GM18858 (cell line): ENCODE measurements around the gene UTS2B.

ENCODE experiments used
- ATAC-seq: cut with Tn5 transposase; IDR thresholded peaks from one replicate; pipeline ENCODE4 v1.9.1; 2021; ENCODE audit not compliant: unreplicated experiment

The UTS2B gene

DNA sequence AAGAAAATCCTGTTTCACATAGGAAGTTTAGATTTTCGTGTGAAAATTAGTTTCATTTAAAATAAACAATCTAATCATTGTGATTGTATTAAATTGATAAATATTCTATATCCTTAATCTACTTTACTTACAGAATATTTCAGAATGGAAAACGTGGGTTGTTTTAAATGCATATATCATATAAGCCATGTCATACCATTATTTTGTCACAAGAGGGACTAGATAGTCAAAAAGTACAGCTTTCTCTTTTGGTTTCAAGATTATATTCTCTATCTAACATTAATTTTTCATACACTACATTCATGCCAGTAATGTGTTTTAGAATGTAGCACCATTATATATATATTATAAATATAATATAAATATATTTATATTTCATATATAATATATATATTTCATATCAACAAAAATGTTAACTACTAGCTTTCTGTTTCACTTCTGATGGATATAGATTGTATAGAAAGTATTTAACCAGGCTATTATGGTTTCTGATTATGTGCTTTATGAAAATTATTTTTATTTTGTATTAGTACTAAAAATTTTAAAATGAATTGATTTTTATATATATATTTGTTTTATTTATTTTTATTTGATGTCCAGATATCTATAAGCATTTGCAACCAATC lies 86.0 kb downstream of the UTS2B start:
- no peak for ATAC-seq

DNA sequence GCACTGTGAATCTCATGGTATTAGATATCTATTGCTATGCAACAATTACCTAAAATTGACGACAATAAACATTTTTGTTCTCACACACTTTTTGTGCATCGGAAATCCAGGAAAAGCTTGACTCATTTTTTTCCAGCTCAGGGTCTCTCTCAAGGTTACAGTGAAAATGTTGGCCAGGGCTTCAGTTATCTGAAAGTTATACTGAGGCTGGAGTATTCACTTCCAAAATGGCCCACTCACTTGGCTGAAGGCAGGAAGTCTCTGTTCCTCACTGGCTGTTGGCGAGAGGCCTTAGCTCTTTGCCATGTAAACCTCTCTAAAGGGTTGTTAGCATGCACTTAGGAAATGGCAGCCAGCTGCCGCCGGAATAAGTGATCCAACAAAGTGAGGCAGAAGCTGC lies 89.8 kb downstream of the UTS2B start:
- no peak for ATAC-seq

DNA sequence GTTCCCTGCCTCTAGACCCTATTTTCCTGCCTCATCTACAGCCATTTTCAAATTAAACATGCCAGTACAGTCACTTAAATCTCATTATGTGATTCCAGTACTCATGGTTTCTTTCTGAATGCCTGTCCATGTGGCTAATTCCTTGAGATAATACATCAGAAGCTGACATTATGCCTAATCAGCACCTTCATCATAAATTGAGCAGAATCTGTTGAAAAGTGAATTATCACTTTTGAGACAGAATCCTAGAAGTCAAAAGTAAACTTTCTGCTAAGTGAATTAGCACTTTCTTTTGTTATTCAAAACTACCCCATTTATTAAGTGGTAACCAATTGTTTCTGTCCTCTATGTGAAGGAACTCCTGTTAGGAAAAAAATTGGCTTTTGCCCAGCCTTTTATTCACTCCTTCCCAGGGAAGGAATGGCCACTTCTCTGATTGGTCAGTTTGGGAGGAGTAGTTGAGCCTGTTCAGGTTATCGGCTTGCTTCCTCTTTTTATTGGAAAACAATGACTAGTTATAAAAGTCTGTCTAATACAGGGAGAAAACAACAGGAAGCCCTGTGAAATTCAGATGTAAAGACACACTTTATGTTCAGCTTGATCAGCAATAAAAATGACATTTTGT lies 90.8 kb downstream of the UTS2B start:
- no peak for ATAC-seq

DNA sequence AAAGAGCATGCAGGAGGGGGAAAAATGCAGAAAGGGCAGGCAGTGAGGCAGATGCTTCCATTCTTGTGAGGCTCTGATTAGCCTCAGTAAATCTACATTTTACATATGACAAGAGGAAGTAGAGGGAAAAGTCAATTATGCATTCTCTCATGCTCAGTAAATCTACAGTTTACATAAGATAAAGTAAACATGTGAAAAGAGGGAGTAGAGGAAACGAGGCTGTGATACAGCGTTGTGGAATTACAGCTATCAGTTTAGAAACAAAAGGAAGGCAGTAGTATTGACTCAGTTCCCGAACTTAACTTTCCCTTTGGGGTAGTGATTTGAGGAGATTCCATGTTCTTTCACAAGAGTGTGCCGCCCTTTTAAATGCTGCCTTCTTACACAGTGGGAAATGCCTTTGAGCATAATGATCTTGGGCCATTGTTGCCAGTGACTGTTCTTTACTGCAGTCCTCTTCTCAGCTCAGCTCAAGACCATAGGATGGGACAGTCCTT lies 92.0 kb downstream of the UTS2B start:
- ATAC-seq: no peak

DNA sequence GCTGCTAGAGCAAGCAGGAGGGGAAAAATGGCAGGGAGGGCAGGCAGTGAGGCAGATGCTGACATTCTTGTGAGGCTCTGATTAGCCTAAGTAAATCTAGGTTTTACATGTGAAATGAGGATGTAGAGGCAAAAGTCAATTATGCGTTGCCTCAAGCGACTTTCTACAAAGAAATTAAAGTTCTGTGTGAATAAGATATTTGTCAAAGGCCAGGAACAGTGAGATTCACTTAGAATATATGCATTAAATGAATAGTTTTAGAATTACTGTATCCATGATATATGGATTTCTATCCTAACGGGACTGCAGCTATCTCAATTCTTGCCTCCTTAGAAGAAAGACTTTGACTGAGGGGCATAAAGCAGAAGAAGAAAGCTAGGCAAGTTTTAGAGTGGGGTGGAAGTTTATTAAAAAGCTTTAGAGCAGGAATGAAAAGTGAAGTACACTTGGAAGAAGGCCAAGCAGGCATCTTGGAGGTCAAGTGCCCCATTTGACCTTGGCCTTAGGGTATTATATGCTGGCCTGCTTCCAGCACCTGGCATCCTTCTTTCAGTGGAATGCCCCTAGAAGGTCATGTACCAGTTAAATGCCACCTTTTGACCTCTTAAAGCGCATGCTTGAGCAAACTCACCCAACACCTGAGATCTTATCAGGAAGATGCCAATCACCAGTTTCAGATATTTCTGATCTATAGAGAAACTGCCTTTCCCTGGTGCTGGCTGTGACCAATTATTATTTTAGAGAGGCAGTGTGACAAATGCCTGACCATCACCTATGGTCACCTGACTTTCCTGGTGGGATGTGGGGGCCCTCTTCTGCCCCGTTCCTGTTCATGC lies 93.1 kb downstream of the UTS2B start:
- no peak for ATAC-seq

DNA sequence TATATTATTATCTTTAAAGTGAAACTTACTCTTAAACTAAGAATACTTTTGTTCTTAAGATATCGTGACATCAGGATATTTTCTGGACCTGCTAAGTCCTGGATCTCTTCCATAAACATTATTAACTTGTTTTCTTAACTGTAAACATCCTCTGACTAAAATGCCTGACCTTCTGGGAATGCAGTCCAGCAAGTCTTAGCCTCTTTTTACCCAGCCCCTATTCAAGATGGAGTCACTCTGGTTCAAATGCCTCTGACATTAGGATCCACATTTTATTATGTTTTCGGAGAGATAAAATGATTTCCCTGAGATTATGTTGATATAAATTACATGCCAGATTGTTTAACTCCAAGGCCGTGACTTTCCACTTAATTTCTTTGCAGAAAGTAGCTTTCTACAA lies 93.7 kb downstream of the UTS2B start:
- ATAC-seq: no peak

DNA sequence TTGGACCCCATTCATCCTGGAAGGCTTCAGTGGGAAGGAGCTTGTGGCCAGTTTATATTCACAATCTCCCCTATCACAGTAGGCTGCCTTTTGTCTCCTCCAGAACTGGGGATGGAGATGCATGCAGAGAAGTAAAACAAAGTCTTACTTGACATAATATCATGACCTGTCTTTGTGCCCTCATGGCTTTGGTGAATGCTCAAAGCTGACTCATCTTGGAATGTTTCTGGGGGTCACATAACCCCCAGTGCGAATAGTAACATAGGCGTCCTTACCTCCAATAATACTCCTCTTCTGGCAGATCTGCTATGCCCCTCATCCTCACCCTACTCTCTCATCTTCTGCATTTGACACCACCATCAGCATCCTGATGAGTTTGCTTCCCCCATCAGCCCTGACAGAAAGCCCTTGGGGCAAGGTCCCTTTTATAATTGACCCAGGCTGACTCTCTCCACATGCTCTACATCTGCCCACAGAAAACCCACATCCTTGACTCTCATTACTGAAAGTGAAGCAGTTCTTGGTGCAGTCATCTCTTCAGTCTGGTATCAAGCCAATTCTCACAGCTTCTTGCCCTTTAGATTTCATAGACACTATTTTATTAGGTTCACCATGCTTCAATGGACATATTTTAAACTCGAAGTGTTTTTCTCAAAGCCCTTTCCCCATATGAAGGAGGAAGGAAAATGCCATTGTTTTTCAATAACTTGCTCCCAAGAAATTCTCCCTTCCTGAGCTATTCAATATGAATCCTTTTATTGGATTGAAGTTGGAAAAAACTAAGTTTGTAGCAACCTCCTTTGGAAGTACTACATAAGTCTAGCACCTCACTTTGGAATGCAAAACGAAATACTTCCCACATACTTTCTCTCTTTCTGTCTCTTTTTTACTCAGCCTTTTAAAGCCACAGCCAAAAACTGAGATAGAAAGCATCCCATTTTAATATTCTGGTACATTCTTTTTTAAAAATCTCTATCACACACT lies 94.7 kb downstream of the UTS2B start:
- ATAC-seq: peak; percentile 99

DNA sequence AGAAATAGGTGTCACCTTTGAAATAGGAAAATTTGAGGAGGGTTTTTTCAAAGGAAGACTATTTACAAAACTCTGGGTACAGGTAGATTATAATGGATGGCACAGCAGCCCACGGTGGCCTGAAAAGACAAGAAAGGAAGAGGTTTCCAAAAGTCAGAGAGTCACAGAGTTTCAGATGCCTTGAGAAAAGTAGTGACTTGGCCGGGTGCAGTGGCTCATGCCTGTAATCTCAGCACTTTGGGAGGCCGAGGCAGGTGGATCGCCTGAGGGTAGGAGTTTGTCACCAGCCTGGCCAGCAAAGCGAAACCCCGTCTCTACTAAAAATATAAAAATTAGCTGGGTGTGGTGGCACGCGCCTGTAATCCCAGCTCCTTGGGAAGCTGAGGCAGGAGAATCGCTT lies 96.1 kb downstream of the UTS2B start:
- no peak for ATAC-seq

DNA sequence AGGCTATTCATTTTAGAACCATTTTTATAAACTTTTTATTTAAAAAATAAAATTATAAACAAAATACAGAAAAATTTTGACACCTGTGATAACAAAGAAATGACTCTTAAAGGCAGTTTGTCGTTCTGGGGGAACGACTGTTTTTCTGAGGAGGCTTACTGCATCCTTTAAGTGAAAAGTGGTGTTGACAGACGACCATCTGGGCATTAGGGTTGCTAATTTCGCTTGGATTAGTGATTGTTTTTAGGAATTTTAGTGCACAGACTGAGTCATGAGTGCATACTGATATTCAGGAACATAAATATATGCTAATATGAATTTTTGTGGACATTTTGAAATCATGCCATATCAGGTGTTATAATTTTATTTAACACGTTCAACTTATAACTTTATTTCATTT lies 102.8 kb downstream of the UTS2B start:
- no peak for ATAC-seq

DNA sequence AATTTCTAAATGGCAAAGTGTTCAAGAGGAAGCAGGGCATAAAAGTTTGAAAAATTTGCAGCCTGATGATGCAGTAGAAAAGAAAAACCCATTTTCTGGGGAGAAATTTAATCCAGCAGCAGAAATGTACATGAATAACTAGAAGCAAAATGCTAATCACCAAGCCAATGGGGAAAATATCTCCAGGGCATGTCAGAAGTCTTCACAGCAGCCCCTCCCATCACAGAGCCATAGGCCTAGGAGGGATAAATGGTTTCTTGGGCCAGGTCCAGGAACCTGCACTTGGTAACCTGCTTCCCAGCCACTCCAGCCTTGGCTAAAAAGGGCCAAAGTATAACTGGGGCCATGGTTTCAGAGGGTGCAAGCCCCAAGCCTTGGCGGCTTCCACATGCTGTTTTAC lies 108.7 kb downstream of the UTS2B start:
- ATAC-seq: no peak

DNA sequence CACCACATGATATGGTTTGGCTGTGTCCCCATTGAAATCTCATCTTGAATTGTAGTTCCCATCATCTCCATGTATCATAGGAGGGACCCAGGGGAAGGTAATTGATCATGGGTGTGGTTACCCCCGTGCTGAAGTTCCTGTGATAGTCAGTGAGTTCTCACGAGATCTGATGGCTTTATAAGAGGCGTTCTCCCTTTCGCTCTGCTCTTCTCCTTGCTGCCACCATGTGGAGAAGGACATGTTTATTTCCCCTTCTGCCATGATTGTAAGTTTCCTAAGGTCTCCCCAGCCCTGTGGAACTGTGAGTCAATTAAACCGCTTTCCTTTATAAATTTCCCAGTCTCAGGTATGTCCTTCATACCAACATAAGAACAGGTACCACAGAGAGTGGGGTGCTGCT lies 109.4 kb downstream of the UTS2B start:
- ATAC-seq: no peak

DNA sequence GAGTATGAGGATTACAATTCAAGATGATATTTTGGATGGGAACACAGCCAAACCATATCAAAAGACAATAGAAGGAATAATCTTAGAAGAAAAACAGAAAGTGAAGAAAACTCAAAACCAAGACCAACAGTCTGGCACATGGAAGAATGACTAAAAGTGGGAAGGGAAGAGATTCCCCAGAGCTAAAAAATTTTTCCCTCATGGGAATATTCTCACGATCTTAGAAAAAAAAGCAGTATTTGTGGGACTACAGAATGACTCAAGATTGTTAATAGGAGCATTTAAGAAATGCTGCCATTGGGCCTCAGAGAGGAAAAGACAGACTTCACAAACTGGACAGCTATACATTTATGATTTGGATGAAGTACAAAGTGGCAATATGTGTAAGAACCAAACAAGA lies 113.0 kb downstream of the UTS2B start:
- ATAC-seq: no peak
